ENCODE measurements around the gene MYH1. TPM values are rescaled to one million over a fixed set of nuclear protein-coding genes. Genes with fewer than 3 reads are reported as not detected.

MYH1 gene
- total RNA-seq, 1 donor from 2014 or later: not detected

DNA sequence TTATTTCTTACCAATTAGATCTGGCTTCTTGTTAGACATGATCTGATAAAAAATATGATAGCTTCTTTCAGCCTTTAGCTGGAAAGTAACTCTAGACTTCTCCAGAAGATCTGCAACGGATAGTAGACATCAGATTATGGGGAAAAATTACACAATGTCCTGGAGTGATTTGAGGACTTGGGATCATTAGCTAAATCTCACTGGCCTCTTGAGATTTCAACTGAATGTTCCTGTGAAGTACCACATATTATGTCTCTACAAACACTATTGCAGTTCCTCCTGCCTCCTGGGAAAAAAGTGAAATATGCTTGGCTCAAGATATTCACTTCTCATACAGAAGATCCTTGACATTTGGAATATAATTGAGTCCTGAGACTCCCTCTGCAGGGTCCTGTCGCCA lies 5.5 kb downstream of the MYH1 start:
- no peaks in the 10 kb centered on the region for H3K36me3 Mint-ChIP-seq (ENCODE audit: low read depth, unreplicated experiment)
- Histone ChIP-seq H3K9me3 (ENCODE audit: insufficient read depth, low read depth, low read length) (no peaks in the 10 kb centered on the region), H3K36me3 (ENCODE audit: insufficient read depth, low read length) (no peaks in the 10 kb centered on the region), H2AFZ (ENCODE audit: low read depth, low read length) (no peak overlapping the region), H3K79me2 (ENCODE audit: insufficient read depth, low read length) (no peaks in the 10 kb centered on the region), H3K4me3 (ENCODE audit: insufficient read depth, low read depth, low read length) (no peak overlapping the region), H3K9ac (ENCODE audit: low read length) (no peak overlapping the region), H3K27me3 (ENCODE audit: insufficient read depth, low read length) (no peaks in the 10 kb centered on the region), H3K4me1 (ENCODE audit: insufficient read depth, low read length) (no peaks in the 10 kb centered on the region), H4K20me1 (ENCODE audit: insufficient read depth, low read length) (no peaks in the 10 kb centered on the region), H3K4me2 (ENCODE audit: low read length) (no peak overlapping the region), H3K27ac (ENCODE audit: low read depth, low read length) (no peak overlapping the region)
- no peaks in the 10 kb centered on the region for H3K9me3 Mint-ChIP-seq (ENCODE audit: unreplicated experiment)
- H3K4me1 Mint-ChIP-seq (ENCODE audit: low read depth, unreplicated experiment): peaks cover 16% of the 10 kb centered on the region
- no peak overlapping the region for H3K4me3 Mint-ChIP-seq (ENCODE audit: unreplicated experiment)
- no peaks in the 10 kb centered on the region for H3K27me3 Mint-ChIP-seq (ENCODE audit: low read depth, unreplicated experiment)
- DNase-seq (ENCODE audit: low read depth) (no peak), FAIRE-seq (no peak)
- no peak overlapping the region for H3K27ac Mint-ChIP-seq (ENCODE audit: unreplicated experiment)
- TF ChIP-seq CTCF (IDR thresholded peaks at IDR 0.05; ENCODE audit: insufficient read depth, low read depth, low read length) (no peak), EZH2 (IDR thresholded peaks at IDR 0.05; ENCODE audit: insufficient read depth, low read length) (no peak)

DNA sequence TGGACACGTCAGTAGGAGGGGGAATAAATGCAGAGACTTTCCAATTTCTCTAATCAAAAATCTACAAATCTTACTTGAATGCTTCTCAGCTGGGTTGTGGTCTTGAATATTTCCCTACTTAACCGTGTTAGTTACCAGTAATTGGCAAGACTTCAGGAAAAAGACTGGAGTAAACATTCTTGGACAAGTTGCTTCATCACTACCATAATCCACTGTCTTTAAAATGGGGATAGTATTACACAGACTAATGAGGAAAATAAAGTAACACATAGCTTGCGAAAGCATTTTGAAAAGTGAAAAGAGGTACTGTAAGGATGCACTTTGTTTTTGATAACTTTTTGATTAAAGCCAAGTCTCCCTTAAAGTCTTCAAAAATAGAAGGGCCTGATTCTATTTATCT lies 18.4 kb downstream of the MYH1 start:
- DNase-seq (ENCODE audit: low read depth) (no peak), FAIRE-seq (no peak)
- Mint-ChIP-seq H3K9me3 (ENCODE audit: unreplicated experiment) (peaks cover 1% of the 10 kb centered on the region), H3K27me3 (ENCODE audit: low read depth, unreplicated experiment) (peaks cover 2% of the 10 kb centered on the region), H3K4me1 (ENCODE audit: low read depth, unreplicated experiment) (no peaks in the 10 kb centered on the region), H3K36me3 (ENCODE audit: low read depth, unreplicated experiment) (no peaks in the 10 kb centered on the region), H3K4me3 (ENCODE audit: unreplicated experiment) (no peak overlapping the region), H3K27ac (ENCODE audit: unreplicated experiment) (no peak overlapping the region)
- Histone ChIP-seq H2AFZ (ENCODE audit: low read depth, low read length) (no peak overlapping the region), H3K27me3 (ENCODE audit: insufficient read depth, low read length) (no peaks in the 10 kb centered on the region), H3K9me3 (ENCODE audit: insufficient read depth, low read depth, low read length) (no peaks in the 10 kb centered on the region), H3K4me3 (ENCODE audit: insufficient read depth, low read depth, low read length) (no peak overlapping the region), H3K4me2 (ENCODE audit: low read length) (no peak overlapping the region), H3K27ac (ENCODE audit: low read depth, low read length) (no peak overlapping the region), H3K36me3 (ENCODE audit: insufficient read depth, low read length) (no peaks in the 10 kb centered on the region), H4K20me1 (ENCODE audit: insufficient read depth, low read length) (no peaks in the 10 kb centered on the region), H3K4me1 (ENCODE audit: insufficient read depth, low read length) (no peaks in the 10 kb centered on the region), H3K9ac (ENCODE audit: low read length) (no peak overlapping the region), H3K79me2 (ENCODE audit: insufficient read depth, low read length) (no peaks in the 10 kb centered on the region)
- TF ChIP-seq CTCF (IDR thresholded peaks at IDR 0.05; ENCODE audit: insufficient read depth, low read depth, low read length): no peak
- TF ChIP-seq EZH2 (IDR thresholded peaks at IDR 0.05; ENCODE audit: insufficient read depth, low read length): no peak

DNA sequence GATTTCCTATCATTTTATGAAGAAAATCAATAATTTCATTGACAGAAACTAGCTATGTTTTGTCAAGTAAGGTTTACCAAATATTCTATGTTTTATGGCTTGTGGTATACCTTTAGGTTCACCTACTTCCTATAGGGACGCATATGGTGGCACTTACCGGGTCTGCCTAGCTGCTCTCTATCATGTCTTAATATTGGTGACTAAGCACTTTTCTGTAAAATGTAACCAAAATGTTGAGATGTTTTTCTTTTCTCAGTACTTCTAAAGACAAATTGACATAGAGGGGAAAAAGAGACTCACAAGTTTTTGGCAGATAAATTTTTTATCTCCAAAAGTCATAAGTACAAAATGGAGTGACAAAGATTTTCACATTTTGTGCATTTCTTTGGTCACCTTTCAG lies 26.3 kb downstream of the MYH1 start:
- Histone ChIP-seq H4K20me1 (ENCODE audit: insufficient read depth, low read length) (no peaks in the 10 kb centered on the region), H3K4me3 (ENCODE audit: insufficient read depth, low read depth, low read length) (no peak overlapping the region), H3K27ac (ENCODE audit: low read depth, low read length) (no peak overlapping the region), H3K9me3 (ENCODE audit: insufficient read depth, low read depth, low read length) (no peaks in the 10 kb centered on the region), H3K79me2 (ENCODE audit: insufficient read depth, low read length) (no peaks in the 10 kb centered on the region), H2AFZ (ENCODE audit: low read depth, low read length) (no peak overlapping the region), H3K36me3 (ENCODE audit: insufficient read depth, low read length) (no peaks in the 10 kb centered on the region), H3K9ac (ENCODE audit: low read length) (no peak overlapping the region), H3K4me1 (ENCODE audit: insufficient read depth, low read length) (no peaks in the 10 kb centered on the region), H3K27me3 (ENCODE audit: insufficient read depth, low read length) (no peaks in the 10 kb centered on the region), H3K4me2 (ENCODE audit: low read length) (no peak overlapping the region)
- no peak for DNase-seq (ENCODE audit: low read depth)
- H3K27ac Mint-ChIP-seq (ENCODE audit: unreplicated experiment): no peak overlapping the region
- no peak for TF ChIP-seq EZH2 (IDR thresholded peaks at IDR 0.05; ENCODE audit: insufficient read depth, low read length)
- TF ChIP-seq CTCF (IDR thresholded peaks at IDR 0.05; ENCODE audit: insufficient read depth, low read depth, low read length): no peak
- peaks cover 9% of the 10 kb centered on the region for H3K9me3 Mint-ChIP-seq (ENCODE audit: unreplicated experiment)
- no peaks in the 10 kb centered on the region for H3K4me1 Mint-ChIP-seq (ENCODE audit: low read depth, unreplicated experiment)
- H3K27me3 Mint-ChIP-seq (ENCODE audit: low read depth, unreplicated experiment): no peaks in the 10 kb centered on the region
- no peak for FAIRE-seq
- H3K4me3 Mint-ChIP-seq (ENCODE audit: unreplicated experiment): no peak overlapping the region
- H3K36me3 Mint-ChIP-seq (ENCODE audit: low read depth, unreplicated experiment): no peaks in the 10 kb centered on the region

Measured in astrocyte (in vitro differentiated cells and primary cell).